CD14-positive monocyte (primary cell): ENCODE results near the gene SH2D7. TPM values are rescaled to one million over a fixed set of nuclear protein-coding genes. Genes with fewer than 3 reads are reported as not detected.
A peak's percentile ranks its signal among the peaks of the same experiment; 100 is the strongest.

Source experiments
- DNase-seq, 3 donors: peaks; one replicate each; pipeline ENCODE4 v3.0.0-alpha.2; 2011 to 2022
- H2AFZ ChIP-seq: 2 replicates; pipeline ENCODE4 v1.6.0; 2012; ENCODE audit warnings: mild to moderate bottlenecking, low read depth, low read length, inconsistent platforms; ENCODE audit not compliant: insufficient read depth, poor library complexity, severe bottlenecking
- H3K27ac ChIP-seq, 2 donors: 1 replicate in 1 of 2; 2 replicates in 1 of 2; pipeline ENCODE4 v1.5.1; 2012 to 2013; ENCODE audit warnings: low read length in 2 of 2, control low read depth in 1 of 2, inconsistent platforms in 1 of 2, low read depth in 1 of 2, mild to moderate bottlenecking in 1 of 2
- H3K27me3 ChIP-seq, 2 donors: one replicate each; pipeline versions ENCODE4 v1.6.0 to v1.6.1; 2011 to 2013; ENCODE audit warnings: low read length in 2 of 2; ENCODE audit not compliant: control insufficient read depth in 2 of 2, insufficient read depth in 2 of 2
- H3K36me3 ChIP-seq, 2 donors: replicated peaks in 1 of 2; 1 replicate in 1 of 2; 2 replicates in 1 of 2; pipeline versions ENCODE4 v1.5.1 to v1.6.1; 2012 to 2013; ENCODE audit warnings: low read length in 2 of 2, control low read depth in 1 of 2, inconsistent platforms in 1 of 2, mild to moderate bottlenecking in 1 of 2; ENCODE audit not compliant: insufficient read depth in 2 of 2, control insufficient read depth in 1 of 2
- H3K4me1 ChIP-seq, 2 donors: 1 replicate in 1 of 2; 2 replicates in 1 of 2; pipeline versions ENCODE4 v1.5.1 to v1.6.1; 2012 to 2013; ENCODE audit warnings: low read length in 2 of 2, control low read depth in 1 of 2, inconsistent platforms in 1 of 2, mild to moderate bottlenecking in 1 of 2, moderate library complexity in 1 of 2; ENCODE audit not compliant: insufficient read depth in 2 of 2, control insufficient read depth in 1 of 2
- H3K4me2 ChIP-seq: replicated peaks from 2 replicates; pipeline ENCODE3; 2012; ENCODE audit warnings: low read length, moderate library complexity, mild to moderate bottlenecking; ENCODE audit not compliant: poor library complexity, severe bottlenecking; ENCODE audit errors: extremely low read depth
- H3K4me3 ChIP-seq, 3 experiments: fragments of 200-600 bp in 1 of 3; sonication (generic) in 1 of 3; replicated peaks in 1 of 3; 1 replicate in 2 of 3; 2 replicates in 1 of 3; pipeline ENCODE4 v1.5.1; 2011 to 2013; ENCODE audit warnings: low read length in 3 of 3, mild to moderate bottlenecking in 3 of 3, control low read depth in 2 of 3, low read depth in 2 of 3, inconsistent platforms in 1 of 3, moderate library complexity in 1 of 3
- H3K79me2 ChIP-seq: 2 replicates; pipeline ENCODE4 v1.6.0; 2012; ENCODE audit warnings: mild to moderate bottlenecking, control low read depth, inconsistent platforms, low read length, moderate library complexity; ENCODE audit not compliant: insufficient read depth
- H3K9ac ChIP-seq: 2 replicates; pipeline ENCODE4 v1.6.0; 2017; ENCODE audit warnings: low read length, mild to moderate bottlenecking; ENCODE audit not compliant: insufficient read depth, poor library complexity, severe bottlenecking
- H3K9me3 ChIP-seq, 2 donors: replicated peaks in 1 of 2; 1 replicate in 1 of 2; 2 replicates in 1 of 2; pipeline versions ENCODE4 v1.5.1 to v1.6.1; 2012 to 2013; ENCODE audit warnings: low read length in 2 of 2, control low read depth in 1 of 2; ENCODE audit not compliant: control insufficient read depth in 1 of 2, insufficient read depth in 1 of 2
- H4K20me1 ChIP-seq: 2 replicates; pipeline ENCODE4 v1.6.0; 2012; ENCODE audit warnings: mild to moderate bottlenecking, low read length, control low read depth, moderate library complexity; ENCODE audit not compliant: insufficient read depth
- H3K27ac Mint-ChIP-seq, 7 donors: one replicate each; pipeline ENCODE4 v1.8.0; 2020; ENCODE audit warnings: mild to moderate bottlenecking in 7 of 7, mixed read lengths in 7 of 7, moderate library complexity in 6 of 7, inconsistent platforms in 2 of 7
- H3K27me3 Mint-ChIP-seq, 3 donors: one replicate each; pipeline ENCODE4 v1.8.0; 2021 to 2022; ENCODE audit warnings: low read depth in 3 of 3, mild to moderate bottlenecking in 3 of 3, mixed read lengths in 3 of 3, moderate library complexity in 3 of 3, inconsistent platforms in 1 of 3
- H3K36me3 Mint-ChIP-seq, 2 donors: one replicate each; pipeline ENCODE4 v1.8.0; 2020; ENCODE audit warnings: mixed read lengths in 2 of 2, inconsistent platforms in 1 of 2, mild to moderate bottlenecking in 1 of 2
- H3K4me1 Mint-ChIP-seq: one replicate; pipeline ENCODE4 v1.8.0; 2020; ENCODE audit warnings: mild to moderate bottlenecking, mixed read lengths
- H3K4me3 Mint-ChIP-seq, 2 donors: one replicate each; pipeline ENCODE4 v1.8.0; 2020; ENCODE audit warnings: mild to moderate bottlenecking in 2 of 2, mixed read lengths in 2 of 2, moderate library complexity in 1 of 2
- H3K9me3 Mint-ChIP-seq, 7 donors: one replicate each; pipeline ENCODE4 v1.8.0; 2020 to 2022; ENCODE audit warnings: mixed read lengths in 7 of 7, mild to moderate bottlenecking in 6 of 7, moderate library complexity in 6 of 7, inconsistent platforms in 2 of 7
- WGBS: methylation state at CpG from one replicate; pipeline ENCODE4 v1.1.5; 2013; ENCODE audit warnings: missing lambda C conversion rate; ENCODE audit not compliant: insufficient coverage; 5-methylcytosine and 5-hydroxymethylcytosine counted together
- intact Hi-C, 2 donors: fragments of 100-400 bp; cut with micrococcal nuclease; formaldehyde crosslinking; loops; one replicate each; pipeline versions ENCODE4 v1.15.0 to v1.15.1; 2023
- polyA plus RNA-seq, 3 donors: library from polyadenylated mRNA; depleted of rRNA in 1 of 3; unstranded in 2 of 3; stranded (reverse) in 1 of 3; fragments of 300-500 nt in 2 of 3; fragments of >200 nt in 1 of 3; fragmentation: Illumina TruSeq in 2 of 3; gene quantifications; 1 replicate in 2 of 3; 2 replicates in 1 of 3; pipeline ENCODE4 v1.2.3, GENCODE V29; 2012 to 2021
- TF ChIP-seq, protein P1 (sequence below): fragments of 200-600 bp; IDR thresholded peaks from one replicate; pipeline ENCODE4 v1.8.0; 2022; ENCODE audit warnings: antibody characterized with exemption, mild to moderate bottlenecking

Gene SH2D7
- polyA plus RNA-seq, 3 donors, result not detected

DNA sequence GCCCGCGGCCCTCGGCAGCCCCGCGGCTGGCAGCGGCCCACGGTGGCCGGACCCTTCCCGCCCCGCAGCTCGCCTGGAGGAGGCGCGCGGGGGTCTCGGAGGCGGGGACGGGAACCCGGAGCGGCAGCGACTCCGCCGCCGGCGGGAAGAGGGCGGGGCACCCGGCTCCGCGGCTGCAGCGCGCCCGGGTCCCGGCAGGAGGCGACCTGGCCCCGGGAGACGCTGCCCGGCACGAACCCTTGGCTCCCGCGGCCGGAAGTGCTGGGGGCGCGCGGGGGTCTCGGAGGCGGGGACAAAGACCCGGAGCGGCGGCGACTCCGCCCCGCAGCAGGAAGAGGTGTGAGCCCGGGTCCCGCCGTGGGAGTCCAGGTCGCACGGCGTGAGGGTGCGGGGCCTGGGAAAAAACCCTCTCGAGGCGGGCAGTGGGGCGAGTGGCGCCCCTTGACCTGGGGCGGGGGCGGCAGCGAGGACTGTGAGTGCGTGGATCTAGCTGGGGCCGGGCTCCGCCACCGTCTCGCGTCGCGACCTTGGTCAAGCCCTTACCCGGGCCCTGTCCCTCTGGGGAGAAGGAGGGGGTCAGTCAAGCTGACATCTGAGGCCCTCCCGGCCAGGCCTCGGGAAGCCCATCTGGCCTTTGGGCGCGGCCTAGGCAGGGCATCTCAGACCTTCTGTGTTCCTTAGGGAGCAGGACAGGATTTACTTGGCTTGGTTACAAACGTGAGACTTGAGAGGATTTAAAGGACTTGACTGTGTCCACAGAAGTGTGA is 39.1 kb downstream of the SH2D7 start, which contains the start of gene CIB2:
CIB2 (minus strand) TSS at position 151 of the 767 bp plus-strand sequence. CDS start 230 bp downstream, outside the sequence.
- H3K79me2 ChIP-seq, result no peaks in the 10 kb centered on the region
- H3K9me3 Mint-ChIP-seq, result peaks cover 0 to 4% (median 0%) of the 10 kb centered on the region in 7 donors
- H3K27ac ChIP-seq, result peak within 1 kb of the TSS in 1 of 2 donors; percentile 73
- peak within 1 kb of the TSS in 5 of 7 donors; percentile 23 to 75 (median 72) for H3K27ac Mint-ChIP-seq
- peak; percentile 29 to 58 (median 55) for DNase-seq
- TF ChIP-seq, protein P1, sequence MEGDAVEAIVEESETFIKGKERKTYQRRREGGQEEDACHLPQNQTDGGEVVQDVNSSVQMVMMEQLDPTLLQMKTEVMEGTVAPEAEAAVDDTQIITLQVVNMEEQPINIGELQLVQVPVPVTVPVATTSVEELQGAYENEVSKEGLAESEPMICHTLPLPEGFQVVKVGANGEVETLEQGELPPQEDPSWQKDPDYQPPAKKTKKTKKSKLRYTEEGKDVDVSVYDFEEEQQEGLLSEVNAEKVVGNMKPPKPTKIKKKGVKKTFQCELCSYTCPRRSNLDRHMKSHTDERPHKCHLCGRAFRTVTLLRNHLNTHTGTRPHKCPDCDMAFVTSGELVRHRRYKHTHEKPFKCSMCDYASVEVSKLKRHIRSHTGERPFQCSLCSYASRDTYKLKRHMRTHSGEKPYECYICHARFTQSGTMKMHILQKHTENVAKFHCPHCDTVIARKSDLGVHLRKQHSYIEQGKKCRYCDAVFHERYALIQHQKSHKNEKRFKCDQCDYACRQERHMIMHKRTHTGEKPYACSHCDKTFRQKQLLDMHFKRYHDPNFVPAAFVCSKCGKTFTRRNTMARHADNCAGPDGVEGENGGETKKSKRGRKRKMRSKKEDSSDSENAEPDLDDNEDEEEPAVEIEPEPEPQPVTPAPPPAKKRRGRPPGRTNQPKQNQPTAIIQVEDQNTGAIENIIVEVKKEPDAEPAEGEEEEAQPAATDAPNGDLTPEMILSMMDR, result peak; percentile 94
- intact Hi-C loops, result loop anchor here in 1 of 2 donors (5.0 kb wide), 2 partner anchors 66 to 111 kb away; no protein-coding TSS in a partner anchor
- H3K4me3 ChIP-seq, result peak within 1 kb of the TSS; percentile 74 to 84 (median 79)
- H3K27me3 ChIP-seq, result peaks cover 0 to 8% of the 10 kb centered on the region in 2 donors
- no peaks in the 10 kb centered on the region for H4K20me1 ChIP-seq
- WGBS, result under 1% methylated on average over 71 of the region's 79 CpGs
- peaks cover 9 to 20% of the 10 kb centered on the region in 2 donors for H3K4me1 ChIP-seq
- H3K9ac ChIP-seq, result peak within 1 kb of the TSS; percentile 82
- H3K36me3 Mint-ChIP-seq, result no peaks in the 10 kb centered on the region
- peak within 1 kb of the TSS; percentile 99 for H2AFZ ChIP-seq
- no peaks in the 10 kb centered on the region for H3K9me3 ChIP-seq
- H3K4me1 Mint-ChIP-seq, result peaks cover 26% of the 10 kb centered on the region
- H3K36me3 ChIP-seq, result no peaks in the 10 kb centered on the region
- peaks cover 10 to 14% (median 12%) of the 10 kb centered on the region in 3 donors for H3K27me3 Mint-ChIP-seq
- peak within 1 kb of the TSS; percentile 85 to 89 for H3K4me3 Mint-ChIP-seq
- peak within 1 kb of the TSS; percentile 82 for H3K4me2 ChIP-seq

DNA sequence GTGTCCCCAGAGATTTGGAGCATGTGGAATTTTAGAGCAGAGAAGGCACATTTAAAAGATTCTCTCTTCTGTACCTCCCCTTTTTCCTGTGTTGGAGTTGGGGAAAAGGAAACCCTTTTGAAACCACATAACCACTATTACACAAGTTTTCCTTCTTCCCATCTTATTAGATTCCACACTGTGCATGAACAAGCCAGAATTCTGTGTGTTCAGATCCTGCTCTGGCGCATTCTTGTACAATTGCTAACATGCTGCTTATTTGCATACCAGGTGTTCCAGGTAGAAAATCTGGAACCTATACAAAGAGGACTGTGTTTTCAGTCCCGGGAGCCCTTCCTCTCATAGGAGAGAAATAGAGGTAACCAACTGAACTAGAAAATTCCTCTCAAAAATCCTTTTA is 41.4 kb downstream of the SH2D7 start:
- no peaks in the 10 kb centered on the region for H3K36me3 Mint-ChIP-seq
- peaks cover 10 to 12% (median 11%) of the 10 kb centered on the region in 3 donors for H3K27me3 Mint-ChIP-seq
- H3K4me1 Mint-ChIP-seq, result peaks cover 21% of the 10 kb centered on the region
- H3K9me3 ChIP-seq, result no peaks in the 10 kb centered on the region
- H3K4me3 ChIP-seq, result no peak overlapping the region
- H3K4me2 ChIP-seq, result no peak overlapping the region
- no peaks in the 10 kb centered on the region for H3K36me3 ChIP-seq
- H2AFZ ChIP-seq, result no peak overlapping the region
- peaks cover 9 to 20% of the 10 kb centered on the region in 2 donors for H3K4me1 ChIP-seq
- H4K20me1 ChIP-seq, result no peaks in the 10 kb centered on the region
- no CpG with 5 or more reads among the region's 2 CpGs for WGBS
- H3K79me2 ChIP-seq, result no peaks in the 10 kb centered on the region
- intact Hi-C loops, result loop anchor here in 1 of 2 donors (5.0 kb wide), 2 partner anchors 64 to 108 kb away; no protein-coding TSS in a partner anchor
- H3K27me3 ChIP-seq, result peaks cover 0 to 8% of the 10 kb centered on the region in 2 donors
- no peak overlapping the region for H3K27ac ChIP-seq
- peak overlapping the region; percentile 27 for H3K9ac ChIP-seq
- TF ChIP-seq, protein P1, result no peak
- DNase-seq, result no peak
- peaks cover 0 to 4% (median 0%) of the 10 kb centered on the region in 7 donors for H3K9me3 Mint-ChIP-seq
- H3K27ac Mint-ChIP-seq, result no peak overlapping the region
- no peak overlapping the region for H3K4me3 Mint-ChIP-seq
